HG03432 (cell line): ENCODE data around the gene CYP2A6.
"Not testable (repeated sequence)": the region's sequence is repeated elsewhere in the genome, so short reads cannot be mapped to it uniquely, and the experiment has no call there.

ENCODE experiments used
- ATAC-seq: cut with Tn5 transposase; IDR thresholded peaks from one replicate; pipeline ENCODE4 v1.9.1; 2021; ENCODE audit warnings: mild to moderate bottlenecking, moderate library complexity; ENCODE audit not compliant: unreplicated experiment

The CYP2A6 gene, protein sequence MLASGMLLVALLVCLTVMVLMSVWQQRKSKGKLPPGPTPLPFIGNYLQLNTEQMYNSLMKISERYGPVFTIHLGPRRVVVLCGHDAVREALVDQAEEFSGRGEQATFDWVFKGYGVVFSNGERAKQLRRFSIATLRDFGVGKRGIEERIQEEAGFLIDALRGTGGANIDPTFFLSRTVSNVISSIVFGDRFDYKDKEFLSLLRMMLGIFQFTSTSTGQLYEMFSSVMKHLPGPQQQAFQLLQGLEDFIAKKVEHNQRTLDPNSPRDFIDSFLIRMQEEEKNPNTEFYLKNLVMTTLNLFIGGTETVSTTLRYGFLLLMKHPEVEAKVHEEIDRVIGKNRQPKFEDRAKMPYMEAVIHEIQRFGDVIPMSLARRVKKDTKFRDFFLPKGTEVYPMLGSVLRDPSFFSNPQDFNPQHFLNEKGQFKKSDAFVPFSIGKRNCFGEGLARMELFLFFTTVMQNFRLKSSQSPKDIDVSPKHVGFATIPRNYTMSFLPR

DNA sequence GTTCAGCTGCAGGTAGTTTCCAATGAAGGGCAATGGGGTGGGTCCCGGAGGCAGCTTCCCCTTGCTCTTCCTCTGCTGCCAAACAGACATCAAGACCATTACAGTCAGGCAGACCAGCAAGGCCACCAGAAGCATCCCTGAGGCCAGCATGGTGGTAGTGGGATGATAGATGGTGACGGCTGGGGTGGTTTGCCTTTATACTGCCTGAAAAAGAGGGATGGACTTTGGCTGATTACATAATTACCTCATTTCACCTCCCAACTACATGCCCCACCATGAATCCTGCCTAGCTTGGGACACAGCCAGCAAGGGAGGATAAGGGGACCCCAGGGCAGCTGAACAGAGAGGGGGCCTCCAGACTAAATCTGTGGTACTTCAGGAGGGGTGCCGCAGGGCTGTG, at the start of gene CYP2A6:
CYP2A6 (minus strand) TSS at position 171 of the 400 bp plus-strand sequence; CDS start at position 150, 21 bp downstream.
- not testable (repeated sequence) for ATAC-seq

GRCh38 chr19:40899964-40900363, 49.7 kb upstream of the CYP2A6 start:
- not testable (repeated sequence) for ATAC-seq

- ATAC-seq, result not testable (repeated sequence)
Observed at GRCh38 chr19:40896843-40897789, 46.9 kb upstream of the CYP2A6 start.

DNA sequence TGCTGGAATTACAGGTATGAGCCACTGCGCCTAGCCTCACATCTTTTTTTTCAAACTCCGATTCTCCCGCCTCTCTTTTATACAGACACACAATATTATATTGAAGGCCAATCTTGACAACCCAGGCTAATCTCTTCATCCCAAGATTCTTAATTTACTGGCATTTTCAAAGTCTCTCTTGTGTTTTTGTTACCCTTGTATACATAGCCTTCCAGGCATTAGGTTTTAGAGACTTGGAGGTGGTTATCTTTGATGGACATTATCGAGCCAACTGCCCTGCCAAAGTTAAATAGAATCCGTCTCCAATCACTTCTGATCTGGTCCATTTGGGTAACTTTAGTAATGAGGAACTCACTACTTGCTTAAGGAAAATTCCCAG, 46.2 kb upstream of the CYP2A6 start:
- no peak for ATAC-seq

DNA sequence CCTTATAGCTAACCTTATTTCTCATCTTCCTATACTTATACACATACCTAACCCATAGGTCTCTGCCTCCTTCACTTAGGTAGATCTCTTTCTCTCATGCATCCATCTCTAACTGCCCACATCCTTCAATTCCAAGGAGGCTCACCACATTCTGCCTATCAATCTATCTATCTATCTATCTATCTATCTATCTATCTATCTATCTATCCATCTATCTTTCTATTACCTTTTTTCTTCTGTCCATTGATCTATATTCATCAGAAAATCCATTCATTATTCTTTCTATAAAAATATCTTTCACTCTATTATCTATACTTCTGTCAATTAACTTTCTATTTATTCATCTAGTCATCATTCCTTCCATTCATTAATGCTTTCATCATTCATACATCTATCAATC, 42.9 kb upstream of the CYP2A6 start:
- no peak for ATAC-seq

DNA sequence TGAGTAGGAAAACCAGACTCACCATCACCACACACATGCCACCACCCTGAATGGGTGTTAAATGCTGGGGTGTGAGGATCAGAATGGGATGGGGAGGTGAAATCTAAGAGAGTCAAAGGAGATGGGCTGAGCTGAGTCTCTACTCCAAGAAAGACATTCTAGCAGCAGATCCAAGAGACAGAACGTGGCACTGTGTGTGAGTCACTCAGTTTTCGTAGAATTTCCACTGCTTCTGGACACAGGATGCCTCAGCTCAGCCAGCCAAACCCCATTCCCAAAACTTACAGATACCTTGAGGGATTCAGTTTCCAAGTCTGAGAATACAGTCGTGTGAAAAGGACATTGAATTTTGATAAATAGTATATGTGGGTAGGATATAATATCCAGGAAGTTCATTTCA, 39.1 kb upstream of the CYP2A6 start:
- no peak for ATAC-seq

DNA sequence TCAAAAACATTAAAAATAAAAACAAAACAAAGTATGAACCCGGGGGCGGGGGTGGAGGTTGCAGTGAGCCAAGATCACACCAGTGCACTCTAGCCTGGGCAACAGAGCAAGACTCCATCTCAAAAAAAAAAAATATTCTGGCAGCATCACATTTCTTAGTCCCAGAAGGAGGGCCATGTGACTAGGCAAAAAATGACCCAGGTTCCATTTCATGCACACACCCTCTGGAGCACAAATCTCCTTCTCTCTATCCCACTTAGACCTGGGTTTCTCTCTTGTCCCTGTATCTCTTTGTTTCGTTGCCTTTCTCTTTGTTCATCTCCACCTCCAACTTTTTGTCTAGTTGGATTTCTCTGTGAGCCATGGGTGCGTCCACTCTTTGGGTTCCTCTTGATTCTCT, 37.9 kb upstream of the CYP2A6 start:
- no peak for ATAC-seq

GRCh38 chr19:40884187-40884931, 34.1 kb upstream of the CYP2A6 start:
- ATAC-seq, result not testable (repeated sequence)

GRCh38 chr19:40882062-40882461, 31.8 kb upstream of the CYP2A6 start, which contains the start of gene CYP2A7:
Gene CYP2A7, minus strand, starts transcription at chr19:40882231. Its CDS starts 21 bp downstream, at chr19:40882210.
- ATAC-seq, result not testable (repeated sequence)

DNA sequence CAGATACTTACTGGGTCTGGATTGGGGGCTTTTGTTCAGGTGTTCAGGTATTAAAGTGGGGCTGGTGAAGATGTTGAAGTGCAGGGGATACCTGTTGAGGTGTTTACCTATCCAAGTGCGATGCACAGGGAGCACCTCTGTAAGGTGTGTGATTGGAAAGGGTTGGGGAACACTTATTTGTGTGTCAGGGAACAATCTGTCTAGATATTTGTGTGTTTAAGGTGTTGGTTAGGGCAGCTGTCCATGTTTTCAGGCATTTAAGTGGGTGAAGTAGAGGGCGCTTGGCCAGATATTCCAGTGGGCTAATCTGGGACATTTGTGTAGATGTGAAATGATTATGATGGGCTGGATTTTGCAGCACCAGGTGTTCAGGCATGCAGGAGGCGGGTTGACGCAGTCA, 29.1 kb upstream of the CYP2A6 start:
- ATAC-seq, result not testable (repeated sequence)

DNA sequence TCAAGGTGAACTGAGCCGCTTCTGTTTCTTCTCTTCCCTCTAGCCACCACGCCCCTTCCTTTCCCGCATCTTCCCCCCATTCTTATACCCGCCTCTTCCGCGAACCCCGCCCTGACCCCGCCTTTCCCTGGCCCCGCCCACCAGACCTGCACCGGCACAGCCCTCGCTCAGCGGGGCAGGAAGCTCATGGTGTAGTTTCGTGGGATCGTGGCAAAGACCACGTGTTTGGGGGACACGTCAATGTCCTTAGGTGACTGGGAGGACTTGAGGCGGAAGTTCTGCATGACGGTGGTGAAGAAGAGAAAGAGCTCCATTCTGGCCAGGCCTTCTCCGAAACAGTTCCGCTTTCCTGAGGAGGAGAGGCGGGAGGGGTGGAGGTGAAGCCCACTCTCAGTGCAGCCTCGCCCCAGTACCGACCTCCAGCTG, 25.3 kb upstream of the CYP2A6 start:
- ATAC-seq, result not testable (repeated sequence)

DNA sequence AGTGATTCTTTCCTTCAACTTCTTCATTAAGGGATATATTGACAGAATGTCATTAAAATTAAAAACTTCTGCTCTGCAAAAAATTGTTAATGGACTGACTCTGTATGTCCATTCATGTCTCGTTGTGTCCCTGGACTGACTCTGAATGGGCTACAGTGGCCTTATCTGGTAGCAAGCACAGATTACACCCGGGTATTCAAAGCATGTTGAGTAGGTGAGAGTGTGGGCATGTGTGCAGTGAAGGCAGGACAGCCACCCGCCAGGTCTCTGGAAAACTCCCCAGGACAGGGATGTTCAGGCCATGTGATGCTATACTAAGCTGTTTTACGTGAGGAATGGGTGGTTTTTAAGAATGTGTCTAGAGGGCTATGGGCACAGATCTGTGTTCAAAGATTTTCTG, 24.6 kb upstream of the CYP2A6 start:
- ATAC-seq, result not testable (repeated sequence)

DNA sequence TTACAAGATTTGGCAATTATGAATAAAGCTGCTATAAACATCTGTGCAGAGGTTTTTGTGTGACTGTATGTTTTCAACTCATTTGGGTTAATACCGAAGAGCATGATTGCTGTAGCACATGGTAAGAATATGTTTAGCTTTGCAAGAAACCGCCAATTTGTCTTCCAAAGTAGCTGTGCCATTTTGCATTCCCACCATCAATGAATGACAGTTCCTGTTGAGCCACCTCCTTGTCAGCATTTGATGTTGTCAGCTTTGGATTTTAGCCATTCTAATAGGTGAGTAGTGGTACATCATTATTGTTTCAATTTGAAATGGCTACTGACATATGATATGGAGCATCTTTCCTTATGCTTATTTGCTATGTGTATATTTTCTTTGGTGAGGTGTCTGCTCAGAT, 23.6 kb upstream of the CYP2A6 start:
- ATAC-seq, result not testable (repeated sequence)

DNA sequence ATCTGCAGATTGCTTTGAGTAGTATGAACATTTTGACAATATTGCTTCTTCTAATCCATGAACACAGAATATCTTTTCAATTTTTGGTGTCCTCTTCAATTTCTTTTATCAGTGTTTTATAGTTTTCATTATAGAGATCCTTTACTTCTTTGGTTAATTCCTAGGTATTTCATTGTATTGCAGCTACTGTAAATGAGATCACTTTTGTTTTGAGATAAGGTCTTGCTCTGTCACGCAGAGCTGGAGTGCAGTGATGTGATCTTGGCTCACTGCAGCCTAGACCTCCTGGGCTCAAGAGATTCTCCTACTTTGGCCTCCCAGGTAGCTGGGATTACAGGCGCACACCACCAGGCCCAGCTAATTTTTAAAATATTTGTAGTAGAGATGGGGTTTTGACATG, 22.0 kb upstream of the CYP2A6 start:
- no peak for ATAC-seq

DNA sequence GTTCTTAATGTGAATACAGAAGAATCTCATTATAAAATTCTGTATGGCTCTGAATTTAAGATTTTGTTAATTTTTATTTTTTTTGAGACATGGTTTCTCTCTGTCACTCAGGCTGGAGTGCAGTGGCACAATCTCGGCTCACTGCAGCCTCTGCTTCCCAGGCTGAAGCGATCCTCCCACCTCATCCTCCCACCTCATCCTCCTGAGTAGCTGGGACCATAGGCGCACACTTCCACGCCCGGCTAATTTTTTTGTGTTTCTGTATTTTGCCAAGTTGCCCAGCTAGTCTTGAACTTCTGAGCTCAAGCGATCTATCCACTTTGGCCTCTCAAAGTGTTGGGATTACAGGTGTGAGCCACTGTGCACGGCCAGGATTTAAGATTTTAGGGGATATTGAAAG, 17.5 kb upstream of the CYP2A6 start:
- no peak for ATAC-seq

DNA sequence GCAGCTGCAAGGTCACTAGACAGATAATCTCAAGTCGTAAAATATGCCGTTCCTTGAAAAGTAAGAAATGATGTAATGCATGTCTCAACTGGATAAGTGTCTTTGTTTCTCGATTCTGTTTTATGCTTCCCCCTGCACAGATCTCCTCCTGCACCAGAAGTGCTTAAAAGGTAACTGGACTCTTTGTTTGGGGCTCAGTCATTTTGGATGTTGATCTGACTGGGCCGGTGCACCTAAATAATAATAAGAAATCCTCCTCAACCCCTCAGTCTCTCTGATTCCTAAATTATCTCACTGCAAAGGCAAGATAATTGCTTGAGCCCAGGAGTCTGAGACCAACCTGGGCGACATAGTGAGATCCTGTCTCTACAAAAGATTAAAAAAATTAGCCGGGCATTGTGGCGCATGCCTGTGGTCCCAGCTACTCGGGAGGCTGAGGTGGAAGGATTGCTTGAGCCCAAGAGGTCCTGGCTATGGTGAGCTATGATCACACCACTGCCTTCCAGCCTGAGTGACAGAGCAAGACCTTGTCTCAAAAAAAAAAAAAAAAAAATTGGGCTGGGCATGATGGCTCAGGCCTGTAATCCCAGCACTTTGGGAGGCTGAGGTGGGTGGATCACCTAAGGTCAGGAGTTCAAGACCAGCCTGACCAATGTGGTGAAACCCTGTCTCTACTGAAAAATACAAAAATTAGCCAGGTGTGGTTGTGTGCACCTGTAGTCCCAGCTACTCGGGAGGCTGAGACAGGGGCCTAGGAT, 14.7 kb upstream of the CYP2A6 start:
- ATAC-seq, result not testable (repeated sequence)

DNA sequence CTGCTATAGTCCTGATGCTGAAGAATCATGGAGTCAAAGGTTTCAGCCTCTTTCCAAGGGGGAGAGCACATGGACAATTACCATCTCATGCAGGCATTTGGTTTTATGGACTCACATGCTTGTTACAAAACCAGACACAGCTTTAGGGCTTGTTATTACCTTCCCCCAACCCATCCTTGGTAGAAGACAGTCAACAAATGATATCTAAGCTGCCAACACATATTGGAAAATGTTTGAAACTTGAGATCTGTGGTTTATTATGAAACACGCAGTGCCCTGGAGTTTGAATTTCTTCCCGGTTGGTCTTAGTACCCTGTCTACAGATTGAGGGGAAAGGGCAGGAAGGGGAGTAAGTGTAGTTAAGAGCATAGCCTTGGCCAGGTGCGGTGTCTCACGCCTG, 12.5 kb upstream of the CYP2A6 start:
- ATAC-seq, result no peak

DNA sequence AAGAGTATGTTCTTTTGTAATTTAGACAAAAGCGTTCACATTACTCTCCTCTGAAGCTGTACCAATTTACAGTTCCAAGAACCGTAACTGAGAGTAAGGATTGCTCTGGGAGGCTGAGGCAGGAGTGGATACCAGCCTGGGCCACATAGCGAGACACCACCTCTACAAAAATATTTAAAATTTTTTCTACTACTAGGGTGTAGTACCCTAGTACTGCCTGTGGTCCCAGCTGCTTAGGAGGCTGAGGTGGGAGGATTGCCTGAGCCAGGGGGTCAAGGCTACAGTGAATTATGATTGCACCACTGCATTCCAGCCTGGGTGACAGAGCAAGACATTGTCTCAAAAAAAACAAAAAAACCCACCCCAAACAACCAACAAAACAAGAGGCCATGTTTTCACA, 12.1 kb upstream of the CYP2A6 start:
- no peak for ATAC-seq

- no peak for ATAC-seq
Observed at GRCh38 chr19:40858109-40858508, 7.9 kb upstream of the CYP2A6 start.
